Astrocyte of the spinal cord (primary cell): ENCODE results near the gene LIN28A.
"Not testable (repeated sequence)": the region's sequence is repeated elsewhere in the genome, so short reads cannot be mapped to it uniquely, and the experiment has no call there.

ENCODE experiments used
- DNase-seq: peaks from one replicate; pipeline ENCODE4 v3.0.0; 2011; ENCODE audit warnings: low read depth, low spot score
- H3K4me3 ChIP-seq: 2 replicates; pipeline ENCODE4 v1.5.1; 2011; ENCODE audit warnings: low read depth, mild to moderate bottlenecking, low read length, moderate library complexity
- in situ Hi-C: cut with HindIII; loops from 2 replicates; pipeline ENCODE4 v1.10.0; 2017; ENCODE audit warnings: low sequenced_read_pairs
- TF ChIP-seq, protein P1 (sequence below): IDR thresholded peaks from 2 replicates; pipeline ENCODE4 v1.5.1; 2012; ENCODE audit warnings: low read depth, mild to moderate bottlenecking, low read length, inconsistent platforms

The LIN28A gene

DNA sequence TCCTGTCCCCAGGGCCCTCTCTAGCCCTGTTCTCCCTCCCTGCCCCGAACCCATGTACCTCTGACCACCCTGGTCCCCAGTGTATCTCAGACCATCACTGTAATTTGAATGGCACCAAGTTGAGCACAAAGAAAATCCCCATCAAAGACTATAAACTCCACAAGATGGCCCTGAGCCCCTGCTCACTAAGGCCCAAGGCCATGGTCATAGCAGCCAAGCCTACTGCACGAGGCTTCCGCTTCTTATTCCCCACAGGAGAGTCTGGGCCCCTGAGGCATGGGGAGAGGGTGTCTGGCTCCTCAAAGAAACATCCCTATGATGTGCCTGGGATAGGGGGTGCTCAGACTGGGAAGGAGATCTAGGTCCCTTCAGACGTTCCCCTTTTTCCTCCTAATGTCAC is 42.6 kb upstream of the LIN28A start:
- no peak for DNase-seq
- no peak overlapping the region for H3K4me3 ChIP-seq
- TF ChIP-seq, protein P1, sequence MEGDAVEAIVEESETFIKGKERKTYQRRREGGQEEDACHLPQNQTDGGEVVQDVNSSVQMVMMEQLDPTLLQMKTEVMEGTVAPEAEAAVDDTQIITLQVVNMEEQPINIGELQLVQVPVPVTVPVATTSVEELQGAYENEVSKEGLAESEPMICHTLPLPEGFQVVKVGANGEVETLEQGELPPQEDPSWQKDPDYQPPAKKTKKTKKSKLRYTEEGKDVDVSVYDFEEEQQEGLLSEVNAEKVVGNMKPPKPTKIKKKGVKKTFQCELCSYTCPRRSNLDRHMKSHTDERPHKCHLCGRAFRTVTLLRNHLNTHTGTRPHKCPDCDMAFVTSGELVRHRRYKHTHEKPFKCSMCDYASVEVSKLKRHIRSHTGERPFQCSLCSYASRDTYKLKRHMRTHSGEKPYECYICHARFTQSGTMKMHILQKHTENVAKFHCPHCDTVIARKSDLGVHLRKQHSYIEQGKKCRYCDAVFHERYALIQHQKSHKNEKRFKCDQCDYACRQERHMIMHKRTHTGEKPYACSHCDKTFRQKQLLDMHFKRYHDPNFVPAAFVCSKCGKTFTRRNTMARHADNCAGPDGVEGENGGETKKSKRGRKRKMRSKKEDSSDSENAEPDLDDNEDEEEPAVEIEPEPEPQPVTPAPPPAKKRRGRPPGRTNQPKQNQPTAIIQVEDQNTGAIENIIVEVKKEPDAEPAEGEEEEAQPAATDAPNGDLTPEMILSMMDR: no peak
- in situ Hi-C loops: no loop called here

DNA sequence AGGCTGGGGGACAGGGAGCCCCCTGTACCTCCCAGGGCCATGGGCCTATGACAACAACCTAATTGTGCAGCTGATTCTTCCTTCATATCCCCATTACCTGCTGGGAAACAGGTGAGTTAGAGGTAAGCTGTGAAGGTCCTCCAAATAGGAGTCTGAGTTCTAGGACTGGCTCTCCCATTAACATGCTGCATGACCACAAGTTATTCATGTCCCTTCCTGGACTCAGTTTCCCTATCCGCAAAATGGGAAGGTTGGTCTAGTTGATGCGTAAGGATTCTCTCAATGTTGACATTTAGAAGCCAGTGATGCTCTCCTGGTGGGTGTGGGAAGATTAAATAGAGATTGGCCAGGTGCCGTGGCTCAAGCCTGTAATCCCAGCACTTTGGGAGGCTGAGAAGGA is 42.1 kb upstream of the LIN28A start:
- H3K4me3 ChIP-seq: no peak overlapping the region
- in situ Hi-C loops: no loop called here
- TF ChIP-seq, protein P1: no peak
- DNase-seq: no peak

DNA sequence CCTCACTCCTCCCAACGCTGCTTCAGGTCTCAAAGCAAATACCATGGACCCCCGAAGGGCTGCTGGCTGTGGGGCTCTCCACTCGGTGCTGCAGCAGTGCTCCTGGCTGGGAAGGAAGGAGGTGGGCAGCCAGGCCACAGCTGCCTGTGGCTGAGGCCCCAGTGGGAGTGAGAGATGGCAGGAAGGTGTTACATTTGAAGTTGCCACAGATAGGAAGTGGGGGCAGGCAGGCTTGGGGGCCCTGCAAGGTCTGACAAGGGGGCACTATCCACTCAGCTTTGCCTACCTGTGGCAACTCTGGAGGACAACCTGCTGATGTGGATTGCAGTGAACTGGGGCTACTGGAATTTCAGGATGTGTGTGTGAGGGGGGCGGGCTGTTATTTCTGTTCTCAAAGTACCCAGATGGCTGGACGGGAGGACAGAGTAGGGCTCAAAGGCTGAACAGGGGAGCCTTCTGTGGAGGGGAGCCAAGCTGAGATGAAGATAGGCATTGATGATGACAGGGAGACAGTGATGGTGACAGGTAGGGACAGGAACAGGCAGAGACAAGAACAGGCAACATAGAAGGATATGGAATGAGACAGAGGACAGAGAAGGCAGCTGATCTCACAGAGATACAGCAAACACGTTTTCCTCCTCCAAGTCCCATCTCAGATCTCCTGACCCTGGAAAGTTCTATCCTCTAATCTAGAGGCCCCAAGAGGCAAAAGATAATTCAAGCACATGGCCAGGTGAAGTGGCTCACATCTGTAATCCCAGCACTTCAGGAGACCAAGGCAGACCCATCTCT is 39.8 kb upstream of the LIN28A start:
- no peak for DNase-seq
- in situ Hi-C loops: no loop called here
- TF ChIP-seq, protein P1: no peak
- H3K4me3 ChIP-seq: no peak overlapping the region

DNA sequence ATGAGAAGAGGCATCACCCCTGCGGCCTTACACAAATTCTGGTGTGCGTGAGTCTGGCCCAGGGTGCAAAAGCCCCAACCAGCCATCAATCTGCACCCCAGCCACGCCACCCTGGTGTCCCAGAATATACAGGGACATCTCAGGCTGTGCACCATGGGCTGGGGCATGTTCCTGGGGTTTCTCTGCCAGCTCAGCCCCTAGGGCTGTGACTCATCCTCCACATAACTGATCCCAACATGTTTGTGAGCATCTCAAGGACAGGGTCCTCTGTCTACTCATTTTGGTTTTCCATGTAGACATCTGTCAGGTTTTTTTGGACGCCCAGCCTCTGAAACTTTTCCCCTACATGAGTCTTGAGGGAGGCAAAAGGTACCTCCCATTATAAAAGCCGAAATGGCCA is 38.6 kb upstream of the LIN28A start:
- no peak for DNase-seq
- in situ Hi-C loops: no loop called here
- no peak overlapping the region for H3K4me3 ChIP-seq
- TF ChIP-seq, protein P1: no peak

DNA sequence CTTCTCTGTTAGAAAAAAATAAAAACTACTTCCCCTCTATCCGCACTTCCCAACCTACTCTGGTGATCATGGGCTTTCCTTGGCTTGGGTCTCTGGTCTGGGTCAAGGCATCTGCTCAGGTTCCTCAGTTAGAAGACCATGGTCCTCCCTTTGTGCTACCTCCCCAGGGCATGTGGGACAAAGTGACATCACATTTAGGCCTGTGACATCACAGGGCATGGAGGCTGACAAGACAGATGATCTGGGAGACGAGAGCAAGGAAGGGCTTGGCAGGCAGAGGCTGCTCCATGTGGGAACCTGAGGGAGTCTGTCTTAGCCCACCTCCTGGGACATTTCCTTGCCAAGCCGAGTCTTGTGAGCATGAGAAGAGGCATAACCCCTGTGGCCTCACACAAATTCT is 38.0 kb upstream of the LIN28A start, which contains the start of gene ZNF683:
Gene ZNF683, minus strand, starts transcription at position 140 of the 400 bp plus-strand sequence. CDS start 4,179 bp downstream, outside the sequence.
- H3K4me3 ChIP-seq, in situ Hi-C loops, DNase-seq: not testable (repeated sequence)

DNA sequence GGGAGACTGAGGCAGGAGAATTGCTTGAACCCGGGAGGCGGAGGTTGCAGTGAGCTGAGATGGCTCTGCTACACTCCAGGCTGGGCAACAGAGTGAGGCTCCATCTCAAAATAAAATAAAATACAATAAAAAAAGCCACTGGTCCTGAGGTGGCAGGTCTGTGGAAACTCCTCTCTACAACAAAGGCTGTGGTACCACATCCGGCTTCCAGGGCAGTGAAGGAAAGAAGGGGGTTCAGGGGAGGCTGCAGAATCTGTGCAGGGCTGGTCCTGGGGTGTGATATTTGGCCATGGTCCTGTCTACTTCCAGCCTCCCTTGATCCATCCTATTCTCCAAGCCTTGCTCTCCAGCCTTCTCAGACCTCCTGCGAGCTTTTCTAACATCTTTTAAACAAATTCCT is 37.3 kb upstream of the LIN28A start:
- no peak overlapping the region for H3K4me3 ChIP-seq
- in situ Hi-C loops: no loop called here
- no peak for DNase-seq
- TF ChIP-seq, protein P1: no peak

DNA sequence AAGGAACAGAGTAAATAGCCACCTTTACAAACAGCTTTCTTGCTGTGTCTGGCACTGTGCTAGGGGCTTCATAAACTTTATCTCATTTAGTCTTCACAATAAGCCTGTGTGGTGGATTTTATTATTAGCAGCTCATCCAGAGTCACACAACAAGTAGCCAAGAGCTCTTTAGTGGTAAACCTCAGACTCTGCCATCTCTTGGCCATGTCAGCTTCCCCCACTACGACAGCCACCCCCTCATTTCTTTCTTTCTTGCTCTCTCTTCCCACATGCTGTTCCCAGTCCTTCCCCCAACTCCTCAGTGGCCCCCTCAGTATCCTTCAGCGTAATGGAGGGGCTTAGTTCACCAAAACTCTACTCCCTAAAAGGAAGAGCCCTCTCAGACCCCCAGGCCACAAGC is 36.8 kb upstream of the LIN28A start:
- in situ Hi-C loops: no loop called here
- no peak for DNase-seq
- TF ChIP-seq, protein P1: no peak
- no peak overlapping the region for H3K4me3 ChIP-seq

DNA sequence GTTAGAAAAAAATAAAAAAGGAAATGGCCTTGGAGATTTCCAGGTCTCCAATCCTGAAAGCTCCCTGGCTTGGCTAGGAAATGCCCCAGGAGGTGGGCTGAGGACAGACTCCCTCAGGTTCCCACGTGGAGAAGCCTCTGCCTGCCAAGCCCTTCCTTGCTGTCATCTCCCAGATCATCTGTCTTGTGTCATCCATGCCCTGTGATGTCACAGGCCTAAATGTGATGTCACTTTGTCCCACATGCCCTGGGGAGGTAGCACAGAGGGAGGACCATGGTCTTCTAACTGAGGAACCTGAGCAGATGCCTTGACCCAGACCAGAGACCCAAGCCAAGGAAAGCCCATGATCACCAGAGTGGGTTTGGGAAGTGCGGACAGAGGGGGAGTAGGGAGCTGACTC is 36.3 kb upstream of the LIN28A start:
- in situ Hi-C loops, DNase-seq, H3K4me3 ChIP-seq: not testable (repeated sequence)
